Measurements from ENCODE around the gene VIPAS39. TPM values are rescaled to one million over a fixed set of nuclear protein-coding genes. Genes with fewer than 3 reads are reported as not detected.

The VIPAS39 gene
- total and polyA plus RNA-seq, 2 of the 4 experiments (the other 2 are of a cell fraction) = 19.0 to 43.0 TPM

- CTCF ChIA-PET = no interaction called here
- H4K20me1 ChIP-seq (ENCODE audit: insufficient read depth, low read length) = no peaks in the 10 kb centered on the region; the same call in 1 of the 2 replicates
- POLR2A ChIA-PET (ENCODE audit: unreplicated experiment) = no interaction called here
These were observed 16.5 kb upstream of the VIPAS39 start for GRCh38 chr14:77473921-77474320.

More at GRCh38 chr14:77473921-77474320, 16.5 kb upstream of the VIPAS39 start:
- H3K4me3 ChIP-seq (ENCODE audit: insufficient read depth, low read depth, low read length) = no peak overlapping the region
- H2BK5ac ChIP-seq (ENCODE audit: low read depth, low read length, poor library complexity, severe bottlenecking) = no peak overlapping the region
- no peaks in the 10 kb centered on the region for H3K9me3 ChIP-seq (ENCODE audit: control insufficient read depth, insufficient read depth, low read length)
- H2BK15ac ChIP-seq (ENCODE audit: low read depth, low read length) = no peak overlapping the region
- H3K4me1 ChIP-seq (ENCODE audit: control insufficient read depth, insufficient read depth, low read length) = no peaks in the 10 kb centered on the region
- H3K27ac ChIP-seq (ENCODE audit: insufficient read depth, low read length) = no peak overlapping the region
- no peak overlapping the region for H2AK5ac ChIP-seq (ENCODE audit: low read depth, low read length)
- H4K91ac ChIP-seq (ENCODE audit: insufficient read depth, low read depth, low read length) = no peak overlapping the region
- H3K9me1 ChIP-seq (ENCODE audit: insufficient read depth, low read length) = no peaks in the 10 kb centered on the region; the same call in 1 of the 2 replicates
- dilution Hi-C loops (cut with HindIII; ENCODE audit: low sequenced_read_pairs, unreplicated experiment) (no loop called here), in situ Hi-C loops (cut with MboI; ENCODE audit: low sequenced_read_pairs) (no loop called here), intact Hi-C loops (cut with micrococcal nuclease) (no loop called here)
- H3K18ac ChIP-seq (ENCODE audit: low read depth, low read length) = no peak overlapping the region
- TF ChIP-seq RAD21 (IDR thresholded peaks at IDR 0.05; ENCODE audit: low read length) = no peak
- TF ChIP-seq RCOR1 (IDR thresholded peaks at IDR 0.05; ENCODE audit: insufficient replicate concordance, low read length) = no peak
- TF ChIP-seq NFE2L2 (IDR thresholded peaks at IDR 0.05; ENCODE audit: low read depth, low read length) = no peak
- TF ChIP-seq USF2 (IDR thresholded peaks at IDR 0.05; ENCODE audit: low read depth, low read length) = no peak
- TF ChIP-seq MAFK (IDR thresholded peaks at IDR 0.05; ENCODE audit: low read depth, low read length) = no peak
- TF ChIP-seq MXI1 (IDR thresholded peaks at IDR 0.05; ENCODE audit: borderline replicate concordance, low read depth, low read length) = no peak
- no peak for TF ChIP-seq POLR2A (IDR thresholded peaks at IDR 0.05; ENCODE audit: low read depth, low read length)
- TF ChIP-seq CEBPB (IDR thresholded peaks at IDR 0.05; ENCODE audit: low read depth, low read length) = no peak
- TF ChIP-seq CTCF (conservative IDR thresholded peaks at IDR 0.05; ENCODE audit: low read depth, low read length) = no peak
- TF ChIP-seq BHLHE40 (IDR thresholded peaks at IDR 0.05; ENCODE audit: low read depth, low read length) = no peak
- no peak overlapping the region for H2AFZ ChIP-seq (replicated peaks; ENCODE audit: low read length, poor library complexity)
- 60% methylated on average over 1 of the region's 5 CpGs; no CpG with 5 or more reads in 1 of the 2 experiments for WGBS, 2 experiments (ENCODE audit: extremely low coverage in 2 of 2, insufficient read length in 1 of 2)
- H3K56ac ChIP-seq (ENCODE audit: extremely low read depth, insufficient read depth, low read length) = no peak overlapping the region
- H3K36me3 ChIP-seq (ENCODE audit: control insufficient read depth, insufficient read depth, low read length) = peaks cover 5% of the 10 kb centered on the region
- H3K23ac ChIP-seq (ENCODE audit: low read depth, low read length) = no peak overlapping the region
- H3K4me2 ChIP-seq (ENCODE audit: low read depth, low read length) = no peak overlapping the region
- H2AK9ac ChIP-seq (replicated peaks; ENCODE audit: low read depth, low read length, poor library complexity) = no peak overlapping the region
- H2BK20ac ChIP-seq (ENCODE audit: low read depth, low read length) = no peak overlapping the region
- BruUV-seq (replicated peaks) = no TSS peak
- no peak overlapping the region for H3K9ac ChIP-seq (ENCODE audit: low read depth, low read length)
- no peaks in the 10 kb centered on the region for H3K79me1 ChIP-seq (ENCODE audit: low read depth in 1 of 2, low read length in 2 of 2)
- H4K8ac ChIP-seq (ENCODE audit: low read depth in 2 of 2, low read length in 2 of 2) = no peak overlapping the region
- DNase-seq (no peak), ATAC-seq (ENCODE audit: low read depth) (no peak)
- no peak overlapping the region for H2BK120ac ChIP-seq (ENCODE audit: low read depth, low read length)
- H3K14ac ChIP-seq (replicated peaks; ENCODE audit: low read depth, low read length) = no peak overlapping the region
- H3K27me3 ChIP-seq (ENCODE audit: control insufficient read depth, insufficient read depth, low read length) = peaks cover 19% of the 10 kb centered on the region
- H4K5ac ChIP-seq (ENCODE audit: low read depth, low read length) = no peak overlapping the region
- H3K4ac ChIP-seq (ENCODE audit: low read depth, low read length) = no peak overlapping the region
